Tibial nerve (tissue), 4 donors: ENCODE data around the gene UNG.

Source experiments
- EP300 ChIP-seq, 2 donors: sonication (generic); formaldehyde crosslinking; IDR thresholded peaks; one replicate each; pipeline ENCODE4 v1.6.1; 2017; ENCODE audit warnings: antibody characterized with exemption in 2 of 2, mild to moderate bottlenecking in 1 of 2
- POLR2A ChIP-seq, 2 donors: fragments of 450-650 bp; IDR thresholded peaks; one replicate each; pipeline ENCODE4 v1.6.1; 2017; ENCODE audit warnings: antibody characterized with exemption in 2 of 2, mild to moderate bottlenecking in 2 of 2, moderate library complexity in 2 of 2
- TF ChIP-seq, protein P1 (sequence below), 5 experiments: fragments of 200-600 bp in 3 of 5; fragments of 450-650 bp in 2 of 5; sonication (generic) in 3 of 5; IDR thresholded peaks; one replicate each; pipeline ENCODE4 v1.5.1; 2016 to 2019; ENCODE audit warnings: antibody characterized with exemption in 5 of 5, mild to moderate bottlenecking in 3 of 5, moderate library complexity in 2 of 5

GRCh38 chr12:109097435-109098182 lies at the start of gene UNG:
- TF ChIP-seq, protein P1, sequence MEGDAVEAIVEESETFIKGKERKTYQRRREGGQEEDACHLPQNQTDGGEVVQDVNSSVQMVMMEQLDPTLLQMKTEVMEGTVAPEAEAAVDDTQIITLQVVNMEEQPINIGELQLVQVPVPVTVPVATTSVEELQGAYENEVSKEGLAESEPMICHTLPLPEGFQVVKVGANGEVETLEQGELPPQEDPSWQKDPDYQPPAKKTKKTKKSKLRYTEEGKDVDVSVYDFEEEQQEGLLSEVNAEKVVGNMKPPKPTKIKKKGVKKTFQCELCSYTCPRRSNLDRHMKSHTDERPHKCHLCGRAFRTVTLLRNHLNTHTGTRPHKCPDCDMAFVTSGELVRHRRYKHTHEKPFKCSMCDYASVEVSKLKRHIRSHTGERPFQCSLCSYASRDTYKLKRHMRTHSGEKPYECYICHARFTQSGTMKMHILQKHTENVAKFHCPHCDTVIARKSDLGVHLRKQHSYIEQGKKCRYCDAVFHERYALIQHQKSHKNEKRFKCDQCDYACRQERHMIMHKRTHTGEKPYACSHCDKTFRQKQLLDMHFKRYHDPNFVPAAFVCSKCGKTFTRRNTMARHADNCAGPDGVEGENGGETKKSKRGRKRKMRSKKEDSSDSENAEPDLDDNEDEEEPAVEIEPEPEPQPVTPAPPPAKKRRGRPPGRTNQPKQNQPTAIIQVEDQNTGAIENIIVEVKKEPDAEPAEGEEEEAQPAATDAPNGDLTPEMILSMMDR (IDR thresholded peaks at IDR 0.05): peak in 1 of 5 experiments; percentile 30
- TF ChIP-seq EP300 (IDR thresholded peaks at IDR 0.05) (peak in 1 of 2 donors; percentile 23), POLR2A (IDR thresholded peaks at IDR 0.05) (no peak)
